H9 (cell line): ENCODE data around the gene OR11L1. TPM values are rescaled to one million over a fixed set of nuclear protein-coding genes. Genes with fewer than 3 reads are reported as not detected.

Experiments used
- DNase-seq: peaks from one replicate; pipeline ENCODE4 v3.0.0-alpha.2; 2017
- H2AFZ ChIP-seq: one replicate; pipeline ENCODE4 v1.6.1; 2013; ENCODE audit warnings: mild to moderate bottlenecking, low read length, control low read depth, moderate library complexity
- H2AK5ac ChIP-seq: 2 replicates; pipeline ENCODE4 v1.6.1; 2013; ENCODE audit warnings: low read length, control low read depth, mixed read lengths; ENCODE audit not compliant: insufficient read length
- H2BK120ac ChIP-seq: one replicate; pipeline ENCODE4 v1.6.1; 2013; ENCODE audit warnings: low read depth, mild to moderate bottlenecking, low read length, control low read depth, inconsistent platforms; ENCODE audit not compliant: poor library complexity, severe bottlenecking
- H2BK12ac ChIP-seq: 2 replicates; pipeline ENCODE4 v1.6.1; 2013; ENCODE audit warnings: low read length, control low read depth, mixed read lengths, low read depth; ENCODE audit not compliant: insufficient read length
- H2BK15ac ChIP-seq: 2 replicates; pipeline ENCODE4 v1.6.1; 2013; ENCODE audit warnings: low read depth, low read length, control low read depth
- H2BK20ac ChIP-seq: one replicate; pipeline ENCODE4 v1.6.1; 2013; ENCODE audit warnings: low read depth, mild to moderate bottlenecking, low read length, control low read depth, inconsistent platforms; ENCODE audit not compliant: poor library complexity, severe bottlenecking
- H2BK5ac ChIP-seq: 2 replicates; pipeline ENCODE4 v1.6.1; 2013; ENCODE audit warnings: low read length, control low read depth, mixed read lengths; ENCODE audit not compliant: insufficient read length
- H3K14ac ChIP-seq: 2 replicates; pipeline ENCODE4 v1.6.1; 2013; ENCODE audit warnings: low read length, control low read depth; ENCODE audit not compliant: insufficient read depth
- H3K18ac ChIP-seq: 2 replicates; pipeline ENCODE4 v1.6.1; 2013; ENCODE audit warnings: low read depth, mild to moderate bottlenecking, mixed read lengths, low read length, control low read depth; ENCODE audit not compliant: insufficient read length
- H3K23ac ChIP-seq: 2 replicates; pipeline ENCODE4 v1.6.1; 2013; ENCODE audit warnings: low read length, control low read depth, mixed read lengths, low read depth; ENCODE audit not compliant: insufficient read length
- H3K23me2 ChIP-seq: 2 replicates; pipeline ENCODE4 v1.6.1; 2013; ENCODE audit warnings: low read depth, mild to moderate bottlenecking, mixed read lengths, low read length, control low read depth; ENCODE audit not compliant: insufficient read length, poor library complexity, severe bottlenecking
- H3K27ac ChIP-seq: 2 replicates; pipeline ENCODE4 v1.5.1; 2013; ENCODE audit warnings: low read length, control low read depth, mixed read lengths, low read depth; ENCODE audit not compliant: insufficient read length
- H3K27me3 ChIP-seq: 2 replicates; pipeline ENCODE4 v1.6.1; 2013; ENCODE audit warnings: low read length, control low read depth, inconsistent platforms; ENCODE audit not compliant: insufficient read depth
- H3K4ac ChIP-seq: 2 replicates; pipeline ENCODE4 v1.6.1; 2013; ENCODE audit warnings: low read depth, mild to moderate bottlenecking, control low read depth, inconsistent platforms, low read length, moderate library complexity
- H3K4me1 ChIP-seq: 2 replicates; pipeline ENCODE4 v1.6.1; 2013; ENCODE audit warnings: low read length, control low read depth, inconsistent platforms; ENCODE audit not compliant: insufficient read depth
- H3K4me2 ChIP-seq: 2 replicates; pipeline ENCODE4 v1.6.1; 2013; ENCODE audit warnings: low read length, control low read depth, mixed read lengths; ENCODE audit not compliant: insufficient read length, insufficient read depth
- H3K56ac ChIP-seq: 2 replicates; pipeline ENCODE4 v1.6.1; 2013; ENCODE audit warnings: low read depth, mild to moderate bottlenecking, mixed read lengths, low read length, control low read depth; ENCODE audit not compliant: insufficient read length
- H3K79me1 ChIP-seq: 2 replicates; pipeline ENCODE4 v1.6.1; 2013; ENCODE audit warnings: low read depth, mild to moderate bottlenecking, moderate library complexity, low read length, control low read depth, inconsistent platforms; ENCODE audit not compliant: insufficient read depth, poor library complexity, severe bottlenecking
- H3K79me2 ChIP-seq: 2 replicates; pipeline ENCODE4 v1.6.1; 2013; ENCODE audit warnings: low read length, control low read depth, inconsistent platforms; ENCODE audit not compliant: insufficient read depth
- H3K9ac ChIP-seq: 2 replicates; pipeline ENCODE4 v1.6.1; 2013; ENCODE audit warnings: low read length, control low read depth, mixed read lengths; ENCODE audit not compliant: insufficient read length; ENCODE audit errors: extremely low read depth
- H3K9me3 ChIP-seq: one replicate; pipeline ENCODE4 v1.6.1; 2013; ENCODE audit warnings: low read depth, low read length, inconsistent platforms; ENCODE audit not compliant: control insufficient read depth
- H3T11ph ChIP-seq: one replicate; pipeline ENCODE4 v1.6.1; 2013; ENCODE audit warnings: mild to moderate bottlenecking, low read length, control low read depth, inconsistent platforms
- H4K20me1 ChIP-seq: one replicate; pipeline ENCODE4 v1.6.1; 2013; ENCODE audit not compliant: control insufficient read depth, insufficient read length, insufficient read depth
- H4K5ac ChIP-seq: 2 replicates; pipeline ENCODE4 v1.6.1; 2013; ENCODE audit warnings: low read depth, mild to moderate bottlenecking, mixed read lengths, low read length, control low read depth; ENCODE audit not compliant: insufficient read length
- H4K8ac ChIP-seq: replicated peaks from 2 replicates; pipeline ENCODE4 v1.6.1; 2013; ENCODE audit warnings: low read length, control low read depth, mixed read lengths, low read depth; ENCODE audit not compliant: insufficient read length
- H4K91ac ChIP-seq: 2 replicates; pipeline ENCODE4 v1.6.1; 2013; ENCODE audit warnings: low read depth, mild to moderate bottlenecking, moderate library complexity, mixed read lengths, low read length, control low read depth; ENCODE audit not compliant: insufficient read length
- H3K27ac Mint-ChIP-seq, 3 experiments: 2 replicates in 2 of 3; 3 replicates in 1 of 3; pipeline ENCODE4 v1.8.0; 2020 to 2021; ENCODE audit warnings: mixed read lengths in 3 of 3, mild to moderate bottlenecking in 1 of 3, moderate library complexity in 1 of 3
- H3K27me3 Mint-ChIP-seq: 2 replicates; pipeline ENCODE4 v1.8.0; 2021; ENCODE audit warnings: low read depth, mild to moderate bottlenecking, moderate library complexity, mixed read lengths
- H3K36me3 Mint-ChIP-seq, 3 experiments: 2 replicates in 2 of 3; 3 replicates in 1 of 3; pipeline ENCODE4 v1.8.0; 2020 to 2021; ENCODE audit warnings: low read depth in 3 of 3, mixed read lengths in 3 of 3; ENCODE audit not compliant: insufficient read depth in 1 of 3
- H3K4me1 Mint-ChIP-seq, 2 experiments: 2 replicates each; pipeline ENCODE4 v1.8.0; 2020; ENCODE audit warnings: mixed read lengths in 2 of 2
- H3K4me3 Mint-ChIP-seq, 2 experiments: 2 replicates in 1 of 2; 3 replicates in 1 of 2; pipeline ENCODE4 v1.8.0; 2020 to 2021; ENCODE audit warnings: mild to moderate bottlenecking in 2 of 2, mixed read lengths in 2 of 2, moderate library complexity in 1 of 2
- H3K9me3 Mint-ChIP-seq, 2 experiments: 2 replicates in 1 of 2; 3 replicates in 1 of 2; pipeline ENCODE4 v1.8.0; 2020; ENCODE audit warnings: mild to moderate bottlenecking in 2 of 2, mixed read lengths in 2 of 2, moderate library complexity in 1 of 2
- WGBS: extraction: QIAGEN DNeasy Blood & Tissue Kit; methylation state at CpG from one replicate; pipeline ENCODE4 v1.1.7; 2013; ENCODE audit warnings: missing lambda C conversion rate, low lambda C conversion rate, mixed read lengths; ENCODE audit not compliant: insufficient read length; ENCODE audit errors: extremely low coverage; 5-methylcytosine and 5-hydroxymethylcytosine counted together
- total RNA-seq: library from RNA; stranded (reverse); gene quantifications from 2 replicates; pipeline ENCODE4 v1.2.1, GENCODE V29; 2021
- TF ChIP-seq, protein P1 (sequence below): fragments of 200-600 bp; sonication (generic); conservative IDR thresholded peaks from 3 replicates; pipeline ENCODE4 v1.8.0; 2021; ENCODE audit warnings: antibody characterized with exemption, mild to moderate bottlenecking

Gene OR11L1
- total RNA-seq, 1 experiment from 2014 or later: not detected

DNA sequence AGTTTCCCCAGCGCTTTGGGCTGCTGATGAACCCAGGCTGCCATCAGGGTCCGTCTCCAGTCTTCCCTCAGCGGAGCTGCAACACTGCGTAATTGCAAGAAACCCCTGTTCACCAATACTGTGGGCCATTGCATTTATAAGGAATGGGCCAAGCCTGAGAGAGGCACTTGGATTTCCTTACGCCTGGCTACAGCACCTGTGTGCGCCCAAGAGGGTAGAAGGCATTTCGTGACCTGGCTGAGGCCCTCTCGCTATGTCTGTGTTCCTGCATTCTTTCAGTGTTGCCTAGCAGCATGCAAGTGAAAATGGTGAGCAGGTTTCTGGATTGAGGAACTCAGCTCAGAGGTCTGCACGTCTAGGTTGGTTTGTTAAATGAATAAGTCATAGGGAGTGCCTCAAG, 41.6 kb upstream of the OR11L1 start:
- H3K4me3 Mint-ChIP-seq: no peak overlapping the region

More for the DNA sequence above, 41.6 kb upstream of the OR11L1 start:
- no peak overlapping the region for H2BK20ac ChIP-seq
- H4K20me1 ChIP-seq: no peaks in the 10 kb centered on the region
- DNase-seq: no peak
- H3K4ac ChIP-seq: no peak overlapping the region
- no CpG with 5 or more reads among the region's 9 CpGs for WGBS
- H3K36me3 Mint-ChIP-seq: peaks cover 0 to 5% (median 0%) of the 10 kb centered on the region in 3 experiments; a peak in 3 of 7 replicates
- no peak overlapping the region for H3T11ph ChIP-seq
- no peak overlapping the region for H3K9ac ChIP-seq
- no peak overlapping the region for H3K4me2 ChIP-seq
- H3K14ac ChIP-seq: no peak overlapping the region
- no peak overlapping the region for H2AK5ac ChIP-seq
- no peaks in the 10 kb centered on the region for H3K79me2 ChIP-seq
- H4K91ac ChIP-seq: no peak overlapping the region
- no peaks in the 10 kb centered on the region for H3K27me3 ChIP-seq
- no peak overlapping the region for H3K23ac ChIP-seq
- TF ChIP-seq, protein P1, sequence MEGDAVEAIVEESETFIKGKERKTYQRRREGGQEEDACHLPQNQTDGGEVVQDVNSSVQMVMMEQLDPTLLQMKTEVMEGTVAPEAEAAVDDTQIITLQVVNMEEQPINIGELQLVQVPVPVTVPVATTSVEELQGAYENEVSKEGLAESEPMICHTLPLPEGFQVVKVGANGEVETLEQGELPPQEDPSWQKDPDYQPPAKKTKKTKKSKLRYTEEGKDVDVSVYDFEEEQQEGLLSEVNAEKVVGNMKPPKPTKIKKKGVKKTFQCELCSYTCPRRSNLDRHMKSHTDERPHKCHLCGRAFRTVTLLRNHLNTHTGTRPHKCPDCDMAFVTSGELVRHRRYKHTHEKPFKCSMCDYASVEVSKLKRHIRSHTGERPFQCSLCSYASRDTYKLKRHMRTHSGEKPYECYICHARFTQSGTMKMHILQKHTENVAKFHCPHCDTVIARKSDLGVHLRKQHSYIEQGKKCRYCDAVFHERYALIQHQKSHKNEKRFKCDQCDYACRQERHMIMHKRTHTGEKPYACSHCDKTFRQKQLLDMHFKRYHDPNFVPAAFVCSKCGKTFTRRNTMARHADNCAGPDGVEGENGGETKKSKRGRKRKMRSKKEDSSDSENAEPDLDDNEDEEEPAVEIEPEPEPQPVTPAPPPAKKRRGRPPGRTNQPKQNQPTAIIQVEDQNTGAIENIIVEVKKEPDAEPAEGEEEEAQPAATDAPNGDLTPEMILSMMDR: no peak
- H3K4me1 ChIP-seq: no peaks in the 10 kb centered on the region
- H3K4me1 Mint-ChIP-seq: peaks cover 0 to 3% of the 10 kb centered on the region in 2 experiments; a peak in 2 of 4 replicates
- no peak overlapping the region for H4K8ac ChIP-seq
- no peak overlapping the region for H3K56ac ChIP-seq
- H3K79me1 ChIP-seq: no peaks in the 10 kb centered on the region
- H2BK12ac ChIP-seq: no peak overlapping the region
- peaks cover 46 to 54% of the 10 kb centered on the region in 2 experiments for H3K9me3 Mint-ChIP-seq
- no peak overlapping the region for H4K5ac ChIP-seq
- H3K9me3 ChIP-seq: peaks cover 7% of the 10 kb centered on the region
- H3K23me2 ChIP-seq: no peaks in the 10 kb centered on the region
- H2AFZ ChIP-seq: no peak overlapping the region
- H3K18ac ChIP-seq: no peak overlapping the region
- H2BK120ac ChIP-seq: no peak overlapping the region
- no peak overlapping the region for H3K27ac Mint-ChIP-seq
- H2BK15ac ChIP-seq: no peak overlapping the region
- H2BK5ac ChIP-seq: no peak overlapping the region
- no peaks in the 10 kb centered on the region for H3K27me3 Mint-ChIP-seq
- H3K27ac ChIP-seq: no peak overlapping the region
